ENCODE results near the gene FARP1.

- TF ChIP-seq TEAD2 (CRISPR knock-in tag; IDR thresholded peaks at IDR 0.05) (no peak), RBM22 (optimal IDR thresholded peaks at IDR 0.05; ENCODE audit: low read length) (no peak), HNRNPUL1 (IDR thresholded peaks at IDR 0.05; ENCODE audit: low read depth, low read length) (no peak), POLR2AphosphoS5 (IDR thresholded peaks at IDR 0.05; ENCODE audit: low read depth, low read length) (no peak), TARDBP (CRISPR knock-in tag; IDR thresholded peaks at IDR 0.05) (no peak), MYC (CRISPR knock-in tag; IDR thresholded peaks at IDR 0.05; ENCODE audit: borderline replicate concordance) (no peak), NR2C2 (CRISPR knock-in tag; IDR thresholded peaks at IDR 0.05; ENCODE audit: borderline replicate concordance) (no peak), ZNF501 (CRISPR knock-in tag; IDR thresholded peaks at IDR 0.05) (no peak), TBL1XR1 (IDR thresholded peaks at IDR 0.05; ENCODE audit: borderline replicate concordance, low read length, partially characterized antibody) (no peak), HNF1A (IDR thresholded peaks at IDR 0.05; ENCODE audit: low read depth) (no peak), HNF1A (CRISPR knock-in tag; IDR thresholded peaks at IDR 0.05; ENCODE audit: borderline replicate concordance) (no peak)
- TF ChIP-seq, protein P1, sequence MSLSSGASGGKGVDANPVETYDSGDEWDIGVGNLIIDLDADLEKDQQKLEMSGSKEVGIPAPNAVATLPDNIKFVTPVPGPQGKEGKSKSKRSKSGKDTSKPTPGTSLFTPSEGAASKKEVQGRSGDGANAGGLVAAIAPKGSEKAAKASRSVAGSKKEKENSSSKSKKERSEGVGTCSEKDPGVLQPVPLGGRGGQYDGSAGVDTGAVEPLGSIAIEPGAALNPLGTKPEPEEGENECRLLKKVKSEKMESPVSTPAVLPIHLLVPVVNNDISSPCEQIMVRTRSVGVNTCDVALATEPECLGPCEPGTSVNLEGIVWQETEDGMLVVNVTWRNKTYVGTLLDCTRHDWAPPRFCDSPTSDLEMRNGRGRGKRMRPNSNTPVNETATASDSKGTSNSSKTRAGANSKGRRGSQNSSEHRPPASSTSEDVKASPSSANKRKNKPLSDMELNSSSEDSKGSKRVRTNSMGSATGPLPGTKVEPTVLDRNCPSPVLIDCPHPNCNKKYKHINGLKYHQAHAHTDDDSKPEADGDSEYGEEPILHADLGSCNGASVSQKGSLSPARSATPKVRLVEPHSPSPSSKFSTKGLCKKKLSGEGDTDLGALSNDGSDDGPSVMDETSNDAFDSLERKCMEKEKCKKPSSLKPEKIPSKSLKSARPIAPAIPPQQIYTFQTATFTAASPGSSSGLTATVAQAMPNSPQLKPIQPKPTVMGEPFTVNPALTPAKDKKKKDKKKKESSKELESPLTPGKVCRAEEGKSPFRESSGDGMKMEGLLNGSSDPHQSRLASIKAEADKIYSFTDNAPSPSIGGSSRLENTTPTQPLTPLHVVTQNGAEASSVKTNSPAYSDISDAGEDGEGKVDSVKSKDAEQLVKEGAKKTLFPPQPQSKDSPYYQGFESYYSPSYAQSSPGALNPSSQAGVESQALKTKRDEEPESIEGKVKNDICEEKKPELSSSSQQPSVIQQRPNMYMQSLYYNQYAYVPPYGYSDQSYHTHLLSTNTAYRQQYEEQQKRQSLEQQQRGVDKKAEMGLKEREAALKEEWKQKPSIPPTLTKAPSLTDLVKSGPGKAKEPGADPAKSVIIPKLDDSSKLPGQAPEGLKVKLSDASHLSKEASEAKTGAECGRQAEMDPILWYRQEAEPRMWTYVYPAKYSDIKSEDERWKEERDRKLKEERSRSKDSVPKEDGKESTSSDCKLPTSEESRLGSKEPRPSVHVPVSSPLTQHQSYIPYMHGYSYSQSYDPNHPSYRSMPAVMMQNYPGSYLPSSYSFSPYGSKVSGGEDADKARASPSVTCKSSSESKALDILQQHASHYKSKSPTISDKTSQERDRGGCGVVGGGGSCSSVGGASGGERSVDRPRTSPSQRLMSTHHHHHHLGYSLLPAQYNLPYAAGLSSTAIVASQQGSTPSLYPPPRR (CRISPR knock-in tag; IDR thresholded peaks at IDR 0.05; ENCODE audit: borderline replicate concordance) = no peak
- TF ChIP-seq, protein P2, sequence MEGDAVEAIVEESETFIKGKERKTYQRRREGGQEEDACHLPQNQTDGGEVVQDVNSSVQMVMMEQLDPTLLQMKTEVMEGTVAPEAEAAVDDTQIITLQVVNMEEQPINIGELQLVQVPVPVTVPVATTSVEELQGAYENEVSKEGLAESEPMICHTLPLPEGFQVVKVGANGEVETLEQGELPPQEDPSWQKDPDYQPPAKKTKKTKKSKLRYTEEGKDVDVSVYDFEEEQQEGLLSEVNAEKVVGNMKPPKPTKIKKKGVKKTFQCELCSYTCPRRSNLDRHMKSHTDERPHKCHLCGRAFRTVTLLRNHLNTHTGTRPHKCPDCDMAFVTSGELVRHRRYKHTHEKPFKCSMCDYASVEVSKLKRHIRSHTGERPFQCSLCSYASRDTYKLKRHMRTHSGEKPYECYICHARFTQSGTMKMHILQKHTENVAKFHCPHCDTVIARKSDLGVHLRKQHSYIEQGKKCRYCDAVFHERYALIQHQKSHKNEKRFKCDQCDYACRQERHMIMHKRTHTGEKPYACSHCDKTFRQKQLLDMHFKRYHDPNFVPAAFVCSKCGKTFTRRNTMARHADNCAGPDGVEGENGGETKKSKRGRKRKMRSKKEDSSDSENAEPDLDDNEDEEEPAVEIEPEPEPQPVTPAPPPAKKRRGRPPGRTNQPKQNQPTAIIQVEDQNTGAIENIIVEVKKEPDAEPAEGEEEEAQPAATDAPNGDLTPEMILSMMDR (CRISPR knock-in tag; IDR thresholded peaks at IDR 0.05) = no peak
These were observed 208.7 kb downstream of the FARP1 start for GRCh38 chr13:98351636-98352035.

Measured in HepG2 (cell line).